Stimulated activated CD4-positive, alpha-beta T cell treated with anti-CD3 and anti-CD28 coated beads, Interleukin-1b, Interleukin-23, amount 100 ng/mL, for 48 hours (primary cell): ENCODE data around the gene NPFF.
"Not testable (repeated sequence)": the region's sequence is repeated elsewhere in the genome, so short reads cannot be mapped to it uniquely, and the experiment has no call there.

ENCODE experiments used
- DNase-seq: peaks from one replicate; pipeline ENCODE4 v3.0.0-alpha.2; 2020

NPFF gene, protein sequence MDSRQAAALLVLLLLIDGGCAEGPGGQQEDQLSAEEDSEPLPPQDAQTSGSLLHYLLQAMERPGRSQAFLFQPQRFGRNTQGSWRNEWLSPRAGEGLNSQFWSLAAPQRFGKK

DNA sequence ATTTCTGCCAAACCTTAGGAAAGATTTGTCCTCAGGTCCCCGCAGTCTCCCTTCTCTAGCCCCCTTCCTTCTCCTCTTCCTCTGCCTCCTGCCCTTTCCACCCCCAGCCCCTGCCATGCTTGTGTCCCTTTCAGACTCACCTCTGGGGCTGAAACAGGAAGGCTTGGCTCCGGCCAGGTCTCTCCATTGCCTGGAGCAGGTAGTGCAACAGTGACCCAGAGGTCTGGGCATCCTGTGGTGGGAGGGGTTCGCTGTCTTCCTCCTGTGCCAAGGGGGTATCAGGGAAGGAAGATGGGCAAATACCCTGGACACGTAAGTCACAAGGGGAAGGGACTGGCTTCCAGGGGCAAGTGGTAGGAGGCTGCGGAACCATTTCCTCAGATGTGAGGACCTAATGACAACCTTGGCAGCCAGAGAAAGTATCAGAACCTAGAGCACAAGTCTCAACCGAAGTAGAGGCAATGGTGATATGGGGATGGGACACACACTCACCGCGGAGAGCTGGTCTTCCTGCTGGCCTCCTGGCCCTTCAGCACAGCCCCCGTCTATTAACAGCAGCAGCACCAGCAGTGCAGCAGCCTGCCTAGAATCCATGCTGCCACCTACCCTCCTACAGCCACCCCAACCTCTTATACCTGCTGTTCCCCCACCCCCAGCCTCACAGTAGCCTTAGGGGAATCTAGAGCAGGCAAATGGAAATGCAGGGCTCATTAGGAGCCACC is at the start of gene NPFF:
Gene NPFF (minus strand): TSS at position 604 of the 722 bp plus-strand sequence. CDS start 10 bp downstream, at position 594.
- DNase-seq: no peak

DNA sequence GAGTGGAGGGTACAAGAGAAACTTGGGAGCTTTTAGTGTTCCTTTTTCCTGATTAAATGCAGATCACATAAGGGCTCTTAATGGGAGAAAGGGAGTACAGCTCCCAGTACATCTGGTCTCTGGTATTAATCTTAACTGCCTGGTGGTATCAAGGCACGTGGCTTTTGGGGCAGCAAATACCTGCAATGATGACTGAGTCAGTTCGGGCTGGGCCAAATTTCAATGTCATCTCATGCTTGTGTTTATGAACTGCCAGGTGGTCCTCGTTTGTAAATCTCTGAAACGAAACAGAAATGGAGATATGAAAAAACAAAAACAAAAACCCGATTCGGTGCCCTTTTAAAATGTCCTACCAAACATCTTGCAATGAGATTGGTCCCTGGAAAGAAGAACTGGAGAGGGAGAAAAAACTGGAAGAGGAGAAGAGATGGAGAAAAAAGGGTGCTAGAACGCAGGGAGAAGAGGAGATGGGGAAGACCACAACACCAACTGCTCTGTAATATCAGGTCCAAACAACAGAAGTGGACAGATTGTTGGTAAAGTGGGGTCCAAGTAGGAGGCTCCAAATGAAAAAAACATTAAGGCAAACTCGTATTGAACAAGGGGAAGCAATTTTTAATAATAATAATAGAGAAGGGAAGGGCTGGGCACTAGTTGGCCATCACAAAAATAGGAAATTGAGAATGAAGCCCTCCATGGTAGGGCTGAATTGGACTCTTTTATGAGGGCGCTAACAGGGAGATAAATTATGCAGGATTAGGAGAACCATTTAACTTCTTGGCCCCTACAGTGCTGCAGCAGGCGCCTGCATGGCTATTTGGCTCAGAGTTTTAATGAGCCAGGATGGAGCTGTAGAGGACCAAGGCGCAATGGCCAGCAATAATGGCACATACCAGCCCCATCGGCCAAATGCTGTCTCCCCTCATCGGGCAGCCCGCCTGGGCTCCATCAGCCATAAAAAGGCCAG is 45.4 kb upstream of the NPFF start:
- DNase-seq: no peak

GRCh38 chr12:53551889-53552291 is 44.6 kb upstream of the NPFF start:
- no peak for DNase-seq

- DNase-seq: no peak
Observed at GRCh38 chr12:53550595-53550994, 43.3 kb upstream of the NPFF start.

GRCh38 chr12:53550131-53550530 is 42.8 kb upstream of the NPFF start:
- DNase-seq: not testable (repeated sequence)

DNA sequence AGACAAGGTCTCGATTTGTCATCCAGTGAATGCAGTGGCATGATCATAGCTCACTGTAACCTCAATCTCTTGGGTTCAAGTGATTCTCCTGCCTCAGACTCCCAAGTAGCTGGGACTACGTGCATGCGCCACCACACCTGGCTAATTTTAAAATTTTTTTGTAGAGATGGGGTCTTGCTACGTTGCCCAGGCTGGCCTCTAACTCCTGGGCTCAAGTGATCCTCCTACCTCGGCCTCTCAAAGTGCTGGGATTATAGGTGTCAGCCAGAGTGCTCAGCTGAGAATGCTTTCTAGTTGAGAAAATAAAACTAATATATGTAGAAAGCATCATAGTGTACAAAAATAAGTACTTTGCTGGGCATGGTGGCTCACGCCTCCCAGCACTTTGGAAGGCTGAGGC is 41.1 kb upstream of the NPFF start:
- DNase-seq: not testable (repeated sequence)

GRCh38 chr12:53543539-53543938 is 36.3 kb upstream of the NPFF start:
- peak; percentile 63 for DNase-seq

- DNase-seq: no peak
Observed at GRCh38 chr12:53539526-53539925, 32.2 kb upstream of the NPFF start.

- no peak for DNase-seq
Observed at GRCh38 chr12:53538209-53538689, 31.0 kb upstream of the NPFF start.

- no peak for DNase-seq
Observed at GRCh38 chr12:53536962-53537361, 29.7 kb upstream of the NPFF start.

DNA sequence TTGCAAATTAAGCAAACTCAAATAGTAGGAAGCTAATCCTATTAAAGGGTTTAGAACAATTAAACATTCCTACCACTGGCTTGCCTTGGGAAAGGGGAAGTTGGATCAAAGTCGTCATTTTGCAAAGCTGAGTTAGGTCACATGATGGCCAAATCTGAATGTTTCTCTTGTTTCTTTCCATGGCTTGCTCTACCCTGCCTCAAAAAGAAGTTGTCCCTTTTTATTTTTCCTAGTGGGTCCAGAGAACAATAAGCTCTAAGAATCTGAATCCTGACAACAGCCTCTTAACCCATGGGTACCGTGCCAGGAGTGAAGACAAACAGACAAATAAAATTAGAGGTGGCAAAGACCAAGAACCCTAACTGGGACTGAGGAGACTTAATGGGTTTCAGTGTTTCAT is 26.2 kb upstream of the NPFF start:
- no peak for DNase-seq

DNA sequence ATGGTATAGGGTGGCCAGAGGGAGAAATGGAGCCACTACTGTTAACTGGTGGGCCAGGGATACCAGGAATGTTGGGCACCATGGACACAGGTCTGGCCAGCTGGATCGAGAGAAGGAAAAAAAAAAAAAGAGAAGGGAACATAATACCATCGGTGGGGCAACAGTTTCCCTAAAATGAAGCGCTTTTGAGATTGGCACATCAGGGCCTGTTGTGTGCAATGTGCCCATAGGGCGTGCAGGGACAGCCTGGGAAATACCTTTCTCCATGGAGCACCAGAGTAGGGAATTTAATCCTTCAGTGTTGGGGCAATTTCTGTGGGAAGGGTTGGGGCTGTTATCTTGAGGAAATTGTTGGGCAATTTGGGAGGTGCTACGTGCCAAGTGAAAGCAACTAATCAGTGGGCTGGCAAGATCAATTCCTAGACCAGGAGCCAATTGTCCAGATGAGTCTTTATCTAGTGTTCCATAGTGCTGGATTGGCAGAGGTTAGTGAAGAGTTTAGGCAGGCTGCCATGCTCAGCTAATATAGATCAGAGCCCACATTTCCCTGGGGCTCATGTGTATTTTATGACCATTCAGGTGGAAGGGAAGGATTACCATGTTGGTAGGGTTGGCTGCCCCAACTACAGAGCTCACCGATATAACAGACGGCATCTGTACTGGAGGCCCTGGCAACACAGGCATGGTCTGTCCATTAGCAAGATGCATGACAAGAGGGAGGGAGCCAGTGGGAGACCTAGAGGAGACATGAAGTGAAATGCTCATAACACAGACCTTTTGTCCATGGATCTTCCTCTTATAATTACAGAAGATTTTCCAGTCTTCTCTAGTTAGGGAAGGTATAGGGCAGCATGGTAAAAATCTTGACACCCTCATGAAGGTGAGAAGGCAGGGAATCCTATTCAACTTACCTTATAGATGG is 25.5 kb upstream of the NPFF start:
- no peak for DNase-seq

GRCh38 chr12:53532021-53532420 is 24.7 kb upstream of the NPFF start:
- no peak for DNase-seq

GRCh38 chr12:53530920-53531319 is 23.6 kb upstream of the NPFF start:
- DNase-seq: no peak

- no peak for DNase-seq
Observed at GRCh38 chr12:53530061-53530460, 22.8 kb upstream of the NPFF start.

- DNase-seq: no peak
Observed at GRCh38 chr12:53524476-53524875, 17.2 kb upstream of the NPFF start.

DNA sequence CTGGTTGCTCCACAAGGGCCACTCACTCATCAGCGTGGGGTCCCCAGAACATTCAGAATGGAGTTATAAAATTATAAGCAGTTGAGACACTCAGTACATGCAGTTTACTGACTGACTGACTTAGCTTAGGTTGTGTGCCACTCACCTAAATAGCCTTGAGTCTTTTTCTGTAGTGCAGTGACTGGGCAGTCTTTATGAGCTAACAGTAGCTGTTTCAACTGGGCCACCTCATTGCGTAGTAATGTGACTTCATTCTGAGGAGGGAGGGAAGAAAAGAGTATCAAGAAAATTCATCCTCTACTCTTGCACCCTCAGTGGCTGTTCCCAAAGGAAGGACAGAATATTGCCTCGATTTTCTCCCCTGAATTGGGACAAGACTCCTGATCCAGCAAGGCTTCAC is 15.8 kb upstream of the NPFF start:
- no peak for DNase-seq

GRCh38 chr12:53518381-53518780 is 11.1 kb upstream of the NPFF start:
- DNase-seq: no peak

DNA sequence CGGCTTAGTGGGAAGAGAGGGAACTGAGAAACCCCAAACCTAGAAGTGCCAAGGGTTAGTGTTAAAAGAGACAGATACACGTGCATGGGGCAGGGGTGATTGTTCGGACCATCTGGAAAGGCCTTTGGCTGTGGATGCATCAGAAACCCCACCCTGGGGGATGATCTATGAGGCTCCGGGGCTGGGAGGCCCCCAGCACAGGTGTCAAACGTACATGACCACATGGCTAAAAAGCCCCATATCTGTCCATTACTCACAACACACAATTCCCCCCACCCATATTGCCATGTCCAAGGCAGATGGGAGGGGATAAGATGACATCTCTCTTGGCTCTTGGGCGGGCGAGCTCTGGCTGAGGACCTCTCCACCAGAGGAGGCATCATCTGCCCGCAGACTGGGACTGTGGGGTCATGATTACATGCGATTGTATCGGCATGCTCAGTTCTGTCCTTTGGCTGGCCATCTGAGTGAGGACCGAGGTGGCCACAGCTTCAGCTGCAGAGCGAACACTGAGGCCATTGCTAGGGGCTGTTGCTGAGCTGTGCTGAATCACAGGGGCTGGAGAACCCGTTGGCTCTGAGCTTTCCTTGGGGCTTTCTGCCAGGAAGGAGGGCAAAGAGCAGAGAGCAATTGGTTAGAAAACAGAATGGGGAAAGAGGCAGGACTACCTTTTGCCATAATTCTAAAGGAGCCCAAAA is 9.6 kb upstream of the NPFF start:
- no peak for DNase-seq

GRCh38 chr12:53515291-53515680 is 8.0 kb upstream of the NPFF start:
- no peak for DNase-seq

DNA sequence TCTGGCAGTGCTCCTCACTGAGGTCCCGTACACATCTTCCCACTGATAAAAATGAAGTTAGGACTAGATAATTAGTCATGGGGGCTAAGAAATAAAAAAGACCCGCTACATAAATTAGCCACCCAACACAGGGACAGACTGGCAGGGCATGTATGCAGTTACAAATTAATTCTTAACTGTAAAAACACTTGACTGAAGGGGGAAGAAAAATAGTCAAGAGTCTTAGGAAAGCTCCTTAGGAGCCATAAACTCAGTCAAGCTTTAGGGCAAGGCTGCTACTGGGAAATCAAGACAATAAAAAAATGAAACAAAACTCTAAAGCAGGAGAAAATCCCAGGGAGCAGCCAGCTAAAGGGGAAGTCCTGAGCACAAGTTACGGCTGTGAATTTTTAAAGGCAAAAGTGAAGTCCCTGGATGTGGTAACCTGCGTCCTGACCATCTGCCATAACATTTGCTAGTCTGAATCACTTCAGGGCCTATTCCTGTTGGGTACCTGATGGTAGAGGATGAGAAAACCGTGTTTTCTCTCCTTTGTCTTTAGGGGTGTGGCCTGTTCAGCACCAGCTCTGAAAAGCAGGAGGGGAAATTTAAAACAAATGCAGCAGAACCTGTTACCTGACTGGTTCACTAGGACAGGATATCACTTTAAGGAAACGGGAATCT is 7.5 kb upstream of the NPFF start:
- no peak for DNase-seq
